B cell (primary cell): ENCODE results near the gene TMEM52B. TPM values are rescaled to one million over a fixed set of nuclear protein-coding genes. Genes with fewer than 3 reads are reported as not detected.

Source experiments
- ATAC-seq: fragments of 200-7000 bp; cut with Tn5 transposase; one replicate; pipeline ENCODE4 v1.10.0; 2021; ENCODE audit warnings: low read depth, mild to moderate bottlenecking, moderate number of reproducible peaks, moderate library complexity
- CTCF ChIA-PET: fragments of 350-600 bp; sonication (Branson Sonifier 250); formaldehyde crosslinking; loops from one replicate; lab custom pipeline; 2021; ENCODE audit warnings: antibody characterized with exemption, inconsistent platforms; lab: Charles Lee
- POLR2A ChIA-PET: fragments of 350-600 bp; sonication (Branson Sonifier 250); formaldehyde crosslinking; loops from one replicate; lab custom pipeline; 2021; ENCODE audit warnings: antibody characterized with exemption; lab: Charles Lee
- DNase-seq: peaks from one replicate; pipeline ENCODE4 v3.0.0; 2013
- H2AFZ ChIP-seq: 2 replicates; pipeline ENCODE4 v1.6.1; 2012; ENCODE audit warnings: mild to moderate bottlenecking, low read depth, low read length; ENCODE audit not compliant: insufficient read depth, poor library complexity, severe bottlenecking
- H3K27ac ChIP-seq, 2 donors: 1 replicate in 1 of 2; 2 replicates in 1 of 2; pipeline ENCODE4 v1.5.1; 2012 to 2013; ENCODE audit warnings: low read length in 2 of 2, mild to moderate bottlenecking in 2 of 2, moderate library complexity in 1 of 2
- H3K27me3 ChIP-seq, 4 experiments: fragments of 200-600 bp in 1 of 4; sonication (generic) in 1 of 4; replicated peaks in 1 of 4; 1 replicate in 2 of 4; 2 replicates in 2 of 4; pipeline versions ENCODE4 v1.6.1 to v1.7.0; 2013 to 2016; ENCODE audit warnings: low read length in 3 of 4, mild to moderate bottlenecking in 2 of 4, mixed read lengths in 1 of 4, moderate library complexity in 1 of 4; ENCODE audit not compliant: insufficient read depth in 4 of 4, control insufficient read depth in 3 of 4; ENCODE audit errors: control extremely low read depth in 1 of 4
- H3K36me3 ChIP-seq, 2 experiments: replicated peaks in 1 of 2; 1 replicate in 1 of 2; 2 replicates in 1 of 2; pipeline versions ENCODE4 v1.6.1 to v1.7.1; 2013; ENCODE audit warnings: low read length in 1 of 2; ENCODE audit not compliant: insufficient read depth in 2 of 2, control insufficient read depth in 1 of 2; ENCODE audit errors: control extremely low read depth in 1 of 2, extremely low read depth in 1 of 2
- H3K4me1 ChIP-seq, 2 donors: fragments of 200-600 bp in 1 of 2; sonication (generic) in 1 of 2; 1 replicate in 1 of 2; 2 replicates in 1 of 2; pipeline versions ENCODE4 v1.5.1 to v1.6.1; 2013 to 2017; ENCODE audit warnings: low read length in 2 of 2; ENCODE audit not compliant: control insufficient read depth in 2 of 2, insufficient read depth in 2 of 2
- H3K4me2 ChIP-seq: replicated peaks from 2 replicates; pipeline ENCODE3; 2012; ENCODE audit warnings: mild to moderate bottlenecking, low read depth, low read length; ENCODE audit not compliant: poor library complexity, severe bottlenecking
- H3K4me3 ChIP-seq, 5 experiments: fragments of 200-600 bp in 1 of 5; sonication (generic) in 1 of 5; 1 replicate in 3 of 5; 2 replicates in 2 of 5; pipeline versions ENCODE4 v1.5.1 to v1.7.0; 2011 to 2016; ENCODE audit warnings: low read length in 4 of 5, mild to moderate bottlenecking in 4 of 5, low read depth in 2 of 5, control low read depth in 1 of 5, moderate library complexity in 1 of 5; ENCODE audit not compliant: insufficient read depth in 1 of 5; ENCODE audit errors: control extremely low read depth in 1 of 5, extremely low read depth in 1 of 5
- H3K79me2 ChIP-seq: fragments of 200-600 bp; sonication (generic); one replicate; pipeline ENCODE4 v1.6.0; 2016; ENCODE audit warnings: low read length; ENCODE audit not compliant: control insufficient read depth, insufficient read depth
- H3K9ac ChIP-seq: fragments of 200-600 bp; sonication (generic); 2 replicates; pipeline ENCODE4 v1.6.1; 2017; ENCODE audit warnings: mild to moderate bottlenecking, low read length, moderate library complexity
- H3K9me3 ChIP-seq, 3 donors: one replicate each; pipeline versions ENCODE4 v1.6.1 to v1.7.1; 2013; ENCODE audit warnings: low read length in 2 of 3; ENCODE audit not compliant: control insufficient read depth in 2 of 3, insufficient read depth in 1 of 3; ENCODE audit errors: control extremely low read depth in 1 of 3
- H4K20me1 ChIP-seq: 2 replicates; pipeline ENCODE4 v1.6.0; 2012; ENCODE audit warnings: mild to moderate bottlenecking, low read length; ENCODE audit not compliant: insufficient read depth, control insufficient read depth, poor library complexity, severe bottlenecking
- H3K27ac Mint-ChIP-seq: one replicate; pipeline ENCODE4 v1.8.0; 2021; ENCODE audit warnings: mixed read lengths
- H3K27me3 Mint-ChIP-seq: one replicate; pipeline ENCODE4 v1.8.0; 2021; ENCODE audit warnings: mixed read lengths
- H3K4me1 Mint-ChIP-seq: one replicate; pipeline ENCODE4 v1.8.0; 2021; ENCODE audit warnings: mixed read lengths
- H3K4me3 Mint-ChIP-seq: one replicate; pipeline ENCODE4 v1.8.0; 2021; ENCODE audit warnings: mixed read lengths
- H3K9me3 Mint-ChIP-seq: one replicate; pipeline ENCODE4 v1.8.0; 2022; ENCODE audit warnings: mixed read lengths; ENCODE audit not compliant: insufficient read depth
- CTCF ChIP-seq: fragments of 200-600 bp; IDR thresholded peaks from one replicate; pipeline ENCODE4 v1.8.0; 2022; ENCODE audit warnings: antibody characterized with exemption, mild to moderate bottlenecking
- EZH2 ChIP-seq: IDR thresholded peaks from 2 replicates; pipeline ENCODE4 v1.6.1; 2012; ENCODE audit warnings: borderline replicate concordance, low read depth, mild to moderate bottlenecking, moderate library complexity, low read length; ENCODE audit not compliant: insufficient read depth, poor library complexity, severe bottlenecking
- WGBS: methylation state at CpG from one replicate; pipeline ENCODE4 v1.1.5; 2013; ENCODE audit warnings: missing lambda C conversion rate; ENCODE audit not compliant: insufficient coverage; 5-methylcytosine and 5-hydroxymethylcytosine counted together
- intact Hi-C: fragments of 100-400 bp; cut with micrococcal nuclease; formaldehyde crosslinking; loops from one replicate; pipeline ENCODE4 v1.10.0; 2022
- polyA plus RNA-seq: library from polyadenylated mRNA; depleted of rRNA; stranded (reverse); fragments of >200 nt; gene quantifications from 2 replicates; pipeline ENCODE4 v1.2.3, GENCODE V29; 2012
- total RNA-seq, 2 donors: library from RNA; stranded (reverse); fragments of 120-200 nt in 1 of 2; gene quantifications; 1 replicate in 1 of 2; 2 replicates in 1 of 2; pipeline versions ENCODE4 v1.2.3 to v1.2.4, GENCODE V29; 2013 to 2022

The TMEM52B gene
- total and polyA plus RNA-seq, 2 donors (not counting 1 experiment from before 2014, with no cell fraction given) = 0.03 TPM; not detected in 1

GRCh38 chr12:10165421-10165820, 13.4 kb upstream of the TMEM52B start:
- no CpG with 5 or more reads among the region's 1 CpG for WGBS
- no peak overlapping the region for H3K4me3 Mint-ChIP-seq
- intact Hi-C loops = no loop called here
- peaks cover 15% of the 10 kb centered on the region for H3K27me3 Mint-ChIP-seq
- H3K9me3 Mint-ChIP-seq = no peaks in the 10 kb centered on the region
- ChIA-PET POLR2A (no interaction called here), CTCF (interaction anchor here (6.6 kb wide), 1 partner anchor 13 kb away, joined by 30 read pairs; no protein-coding TSS in a partner anchor)
- no peak overlapping the region for H3K9ac ChIP-seq
- H2AFZ ChIP-seq = no peak overlapping the region
- H4K20me1 ChIP-seq = no peaks in the 10 kb centered on the region
- H3K36me3 ChIP-seq = no peaks in the 10 kb centered on the region
- H3K4me1 ChIP-seq = peaks cover 9 to 11% of the 10 kb centered on the region in 2 donors
- TF ChIP-seq EZH2 = no peak
- no peak for TF ChIP-seq CTCF
- no peak overlapping the region for H3K4me3 ChIP-seq
- H3K27ac Mint-ChIP-seq = no peak overlapping the region
- no peaks in the 10 kb centered on the region for H3K9me3 ChIP-seq
- DNase-seq = no peak
- ATAC-seq = no peak
- peaks cover 14% of the 10 kb centered on the region for H3K4me1 Mint-ChIP-seq
- no peak overlapping the region for H3K27ac ChIP-seq
- no peak overlapping the region for H3K4me2 ChIP-seq
- H3K79me2 ChIP-seq = no peaks in the 10 kb centered on the region
- peaks cover 0 to 5% (median 1%) of the 10 kb centered on the region in 4 experiments for H3K27me3 ChIP-seq

GRCh38 chr12:10167599-10167998, 11.2 kb upstream of the TMEM52B start:
- H3K27ac ChIP-seq = no peak overlapping the region
- intact Hi-C loops = no loop called here
- H3K9me3 ChIP-seq = no peaks in the 10 kb centered on the region
- H4K20me1 ChIP-seq = no peaks in the 10 kb centered on the region
- Mint-ChIP-seq H3K9me3 (no peaks in the 10 kb centered on the region), H3K27ac (no peak overlapping the region), H3K4me1 (peaks cover 4% of the 10 kb centered on the region), H3K27me3 (peaks cover 32% of the 10 kb centered on the region), H3K4me3 (no peak overlapping the region)
- no peaks in the 10 kb centered on the region for H3K79me2 ChIP-seq
- no peak overlapping the region for H2AFZ ChIP-seq
- H3K9ac ChIP-seq = no peak overlapping the region
- no peak overlapping the region for H3K4me2 ChIP-seq
- no peaks in the 10 kb centered on the region for H3K36me3 ChIP-seq
- POLR2A ChIA-PET = no interaction called here
- ATAC-seq = no peak
- 0% methylated on average over 1 of the region's 5 CpGs for WGBS
- peaks cover 0 to 6% (median 2%) of the 10 kb centered on the region in 4 experiments for H3K27me3 ChIP-seq
- no peak for DNase-seq
- no peaks in the 10 kb centered on the region for H3K4me1 ChIP-seq
- CTCF ChIA-PET = interaction anchor here (1.0 kb wide), 1 partner anchor 14 kb away, joined by 5 read pairs; no protein-coding TSS in a partner anchor
- TF ChIP-seq EZH2 (no peak), CTCF (no peak)
- no peak overlapping the region for H3K4me3 ChIP-seq
